H1 (cell line): Measurements from ENCODE around the gene CMC4. TPM values are rescaled to one million over a fixed set of nuclear protein-coding genes. Genes with fewer than 3 reads are reported as not detected.
A peak's percentile ranks its signal among the peaks of the same experiment; 100 is the strongest.

Source experiments
- CTCF ChIA-PET: fragments of 300-600 bp; sonication (Branson Sonifier 250); formaldehyde crosslinking; loops from one replicate; lab custom pipeline; 2021; ENCODE audit not compliant: partially characterized antibody; lab: Charles Lee
- POLR2A ChIA-PET: fragments of 300-600 bp; sonication (Branson Sonifier 250); formaldehyde crosslinking; loops from one replicate; lab custom pipeline; 2021; ENCODE audit warnings: inconsistent platforms; ENCODE audit not compliant: partially characterized antibody; lab: Charles Lee
- DNase-seq, 2 experiments: peaks; one replicate each; pipeline versions ENCODE4 v3.0.0 to v3.0.0-alpha.2; 2010 to 2022; ENCODE audit warnings: low spot score in 2 of 2, low read depth in 1 of 2, mixed read lengths in 1 of 2
- FAIRE-seq: peaks from 2 replicates; lab custom pipeline; 2011; peaks lifted over from hg19 to GRCh38; lab: Jason Lieb, UNC
- H2AFZ ChIP-seq: 2 replicates; pipeline ENCODE4 v1.8.1; 2012; ENCODE audit warnings: low read length, inconsistent platforms
- H2AK5ac ChIP-seq: 2 replicates; pipeline ENCODE4 v1.6.1; 2013; ENCODE audit warnings: low read depth, low read length
- H2BK120ac ChIP-seq: replicated peaks from 2 replicates; pipeline ENCODE3; 2013; ENCODE audit warnings: low read depth, low read length, inconsistent platforms
- H2BK12ac ChIP-seq: 2 replicates; pipeline ENCODE4 v1.6.1; 2013; ENCODE audit warnings: low read depth, low read length
- H2BK15ac ChIP-seq: 2 replicates; pipeline ENCODE4 v1.6.1; 2013; ENCODE audit warnings: low read length
- H2BK20ac ChIP-seq: 2 replicates; pipeline ENCODE4 v1.6.1; 2013; ENCODE audit warnings: low read length
- H2BK5ac ChIP-seq: 2 replicates; pipeline ENCODE4 v1.6.1; 2013; ENCODE audit warnings: low read depth, low read length
- H3K14ac ChIP-seq: 2 replicates; pipeline ENCODE4 v1.6.1; 2013; ENCODE audit warnings: inconsistent platforms; ENCODE audit not compliant: insufficient read length
- H3K18ac ChIP-seq: 2 replicates; pipeline ENCODE4 v1.6.1; 2013; ENCODE audit warnings: low read length; ENCODE audit errors: extremely low read depth
- H3K23ac ChIP-seq: 2 replicates; pipeline ENCODE4 v1.6.1; 2013; ENCODE audit warnings: inconsistent platforms; ENCODE audit not compliant: insufficient read length
- H3K23me2 ChIP-seq: 2 replicates; pipeline ENCODE4 v1.6.1; 2013; ENCODE audit warnings: low read depth, low read length
- H3K27ac ChIP-seq: 2 replicates; pipeline ENCODE4 v1.6.1; 2011; ENCODE audit warnings: low read depth, low read length, inconsistent platforms
- H3K27me3 ChIP-seq, 4 experiments: replicated peaks in 1 of 4; 1 replicate in 1 of 4; 2 replicates in 3 of 4; pipeline versions ENCODE4 v1.6.1 to v1.8.1; 2011 to 2013; ENCODE audit warnings: low read length in 3 of 4, mild to moderate bottlenecking in 3 of 4, inconsistent platforms in 2 of 4, mixed read lengths in 2 of 4, moderate library complexity in 1 of 4; ENCODE audit not compliant: control insufficient read depth in 3 of 4, insufficient read depth in 3 of 4; ENCODE audit errors: extremely low read depth in 1 of 4
- H3K36me3 ChIP-seq, 4 experiments: 2 replicates each; pipeline versions ENCODE4 v1.6.1 to v1.8.1; 2011 to 2013; ENCODE audit warnings: mild to moderate bottlenecking in 4 of 4, low read length in 3 of 4, moderate library complexity in 2 of 4, control low read depth in 1 of 4, inconsistent platforms in 1 of 4; ENCODE audit not compliant: insufficient read depth in 4 of 4, control insufficient read depth in 2 of 4
- H3K4ac ChIP-seq: replicated peaks from 2 replicates; pipeline ENCODE3; 2013; ENCODE audit warnings: low read length, low read depth, mixed read lengths, inconsistent platforms; ENCODE audit not compliant: insufficient read length
- H3K4me1 ChIP-seq, 4 experiments: replicated peaks in 1 of 4; 1 replicate in 1 of 4; 2 replicates in 3 of 4; pipeline versions ENCODE4 v1.6.1 to v1.8.1; 2011 to 2013; ENCODE audit warnings: low read length in 3 of 4, inconsistent platforms in 2 of 4, mixed read lengths in 1 of 4; ENCODE audit not compliant: insufficient read depth in 4 of 4, control insufficient read depth in 3 of 4
- H3K4me2 ChIP-seq, 2 experiments: 2 replicates each; pipeline versions ENCODE4 v1.6.1 to v1.8.1; 2011 to 2013; ENCODE audit warnings: low read depth in 2 of 2, low read length in 2 of 2, control low read depth in 1 of 2, inconsistent platforms in 1 of 2, mild to moderate bottlenecking in 1 of 2; ENCODE audit not compliant: insufficient read depth in 1 of 2
- H3K4me3 ChIP-seq, 4 experiments: fragments of 200-600, 300-600 bp in 1 of 4; sonication (generic), shearing (Covaris generic), sonication (Bioruptor Twin) in 1 of 4; 2 replicates each; pipeline versions ENCODE4 v1.5.1 to v1.8.1; 2011 to 2016; ENCODE audit warnings: low read length in 4 of 4, low read depth in 3 of 4, control low read depth in 2 of 4, inconsistent platforms in 2 of 4, mild to moderate bottlenecking in 2 of 4, mixed read lengths in 1 of 4, moderate library complexity in 1 of 4; ENCODE audit not compliant: insufficient read depth in 2 of 4; ENCODE audit errors: extremely low read depth in 1 of 4
- H3K56ac ChIP-seq: replicated peaks from 2 replicates; pipeline ENCODE3; 2013; ENCODE audit warnings: low read depth, mild to moderate bottlenecking, mixed read lengths, low read length, inconsistent platforms; ENCODE audit not compliant: insufficient read length
- H3K79me1 ChIP-seq: 2 replicates; pipeline ENCODE4 v1.6.1; 2013; ENCODE audit warnings: low read depth, low read length, control low read depth
- H3K79me2 ChIP-seq, 2 experiments: 2 replicates each; pipeline versions ENCODE4 v1.6.1 to v1.8.1; 2012 to 2013; ENCODE audit warnings: low read length in 2 of 2, mild to moderate bottlenecking in 2 of 2, inconsistent platforms in 1 of 2; ENCODE audit not compliant: insufficient read depth in 2 of 2, control insufficient read depth in 1 of 2
- H3K9ac ChIP-seq, 4 experiments: replicated peaks in 1 of 4; 1 replicate in 1 of 4; 2 replicates in 3 of 4; pipeline versions ENCODE4 v1.6.1 to v1.8.1; 2011 to 2013; ENCODE audit warnings: low read depth in 3 of 4, low read length in 3 of 4, control low read depth in 2 of 4, mild to moderate bottlenecking in 2 of 4, moderate library complexity in 2 of 4, inconsistent platforms in 1 of 4; ENCODE audit errors: extremely low read depth in 1 of 4
- H3K9me3 ChIP-seq, 2 experiments: 2 replicates each; pipeline versions ENCODE4 v1.6.1 to v1.8.1; 2012 to 2013; ENCODE audit warnings: mild to moderate bottlenecking in 2 of 2, moderate library complexity in 2 of 2, control low read depth in 1 of 2, inconsistent platforms in 1 of 2, low read depth in 1 of 2, low read length in 1 of 2, mixed read lengths in 1 of 2; ENCODE audit not compliant: insufficient read depth in 2 of 2
- H4K20me1 ChIP-seq, 2 experiments: replicated peaks in 1 of 2; 2 replicates each; pipeline versions ENCODE3 to v1.8.1; 2011 to 2013; ENCODE audit warnings: inconsistent platforms in 2 of 2, low read length in 2 of 2, mild to moderate bottlenecking in 1 of 2; ENCODE audit not compliant: insufficient read depth in 2 of 2, control insufficient read depth in 1 of 2
- H4K5ac ChIP-seq: 2 replicates; pipeline ENCODE4 v1.6.1; 2013; ENCODE audit warnings: low read length, low read depth, mixed read lengths, inconsistent platforms; ENCODE audit not compliant: insufficient read length
- H4K8ac ChIP-seq: 2 replicates; pipeline ENCODE4 v1.8.0; 2013; ENCODE audit warnings: mild to moderate bottlenecking, moderate library complexity, low read length, inconsistent platforms; ENCODE audit not compliant: insufficient read depth; ENCODE audit errors: extremely low read depth
- H4K91ac ChIP-seq: replicated peaks from 2 replicates; pipeline ENCODE3; 2013; ENCODE audit warnings: low read length, mixed read lengths, inconsistent platforms; ENCODE audit not compliant: insufficient read length
- CHD1 ChIP-seq: IDR thresholded peaks from 2 replicates; pipeline ENCODE4 v1.6.1; 2012; ENCODE audit warnings: low read depth, low read length, improper control_type of control experiment
- CTCF ChIP-seq, 3 experiments: IDR thresholded peaks; 1 replicate in 2 of 3; 2 replicates in 1 of 3; pipeline versions ENCODE4 v1.5.1 to v1.6.1; 2011; ENCODE audit warnings: low read length in 3 of 3, mild to moderate bottlenecking in 3 of 3, inconsistent platforms in 2 of 3, low read depth in 1 of 3, moderate library complexity in 1 of 3; ENCODE audit not compliant: insufficient read depth in 1 of 3; ENCODE audit errors: control extremely low read depth in 1 of 3
- NANOG ChIP-seq: IDR thresholded peaks from 2 replicates; pipeline ENCODE4 v1.6.1; 2011; ENCODE audit warnings: low read length, low read depth, mild to moderate bottlenecking, inconsistent platforms; ENCODE audit not compliant: insufficient read depth, poor library complexity, severe bottlenecking
- RAD21 ChIP-seq, 2 experiments: IDR thresholded peaks in 1 of 2; conservative IDR thresholded peaks in 1 of 2; 2 replicates each; pipeline ENCODE4 v1.6.1; 2011; ENCODE audit warnings: low read depth in 2 of 2, low read length in 2 of 2, improper control_type of control experiment in 1 of 2, inconsistent platforms in 1 of 2, mild to moderate bottlenecking in 1 of 2, moderate library complexity in 1 of 2
- SIX5 ChIP-seq: IDR thresholded peaks from 2 replicates; pipeline ENCODE4 v1.6.1; 2011; ENCODE audit warnings: mild to moderate bottlenecking, low read depth, low read length
- TBP ChIP-seq: IDR thresholded peaks from 2 replicates; pipeline ENCODE4 v1.6.1; 2011; ENCODE audit warnings: low read depth, low read length, improper control_type of control experiment
- USF2 ChIP-seq: IDR thresholded peaks from 2 replicates; pipeline ENCODE4 v1.6.1; 2011; ENCODE audit warnings: low read length, improper control_type of control experiment
- WGBS, 2 experiments: shearing (Covaris generic) in 1 of 2; methylation state at CpG; one replicate each; pipeline versions ENCODE4 v1.1.6 to v1.1.7; 2013 to 2015; ENCODE audit warnings: low lambda C conversion rate in 2 of 2, mixed read lengths in 2 of 2, inconsistent platforms in 1 of 2, low coverage in 1 of 2, missing lambda C conversion rate in 1 of 2; ENCODE audit not compliant: insufficient replicate concordance in 2 of 2, insufficient coverage in 1 of 2, insufficient read length in 1 of 2; ENCODE audit errors: extremely low coverage in 1 of 2, missing lambda C conversion rate in 1 of 2; 5-methylcytosine and 5-hydroxymethylcytosine counted together
- polyA plus RNA-seq, 7 experiments: library from polyadenylated mRNA; depleted of rRNA in 3 of 7; stranded (reverse) in 5 of 7; unstranded in 2 of 7; fragments of >200 nt in 5 of 7; fragments of 200-250 nt in 2 of 7; gene quantifications; 1 replicate in 5 of 7; 2 replicates in 1 of 7; 4 replicates in 1 of 7; pipeline versions ENCODE4 v1.2.1 to v1.2.3, GENCODE V29; 2011 to 2013; ENCODE audit warnings: missing spikeins in 2 of 7, mixed read lengths in 2 of 7
- total RNA-seq: library from RNA; stranded (reverse); fragmentation: NEBNext Ultra II Directional; extraction: Animal tissue kit (Norgen Biotek cat#: 25700); gene quantifications from 2 replicates; pipeline ENCODE4 v1.2.1, GENCODE V29; 2021
- TF ChIP-seq, protein P1 (sequence below): IDR thresholded peaks from 2 replicates; pipeline ENCODE4 v1.6.1; 2012; ENCODE audit warnings: inconsistent platforms

Gene CMC4
- total and polyA plus RNA-seq, 2 of the 8 experiments (the other 6 are each of a cell fraction or from before 2014, with no cell fraction given) = 6.0 to 8.8 TPM

DNA sequence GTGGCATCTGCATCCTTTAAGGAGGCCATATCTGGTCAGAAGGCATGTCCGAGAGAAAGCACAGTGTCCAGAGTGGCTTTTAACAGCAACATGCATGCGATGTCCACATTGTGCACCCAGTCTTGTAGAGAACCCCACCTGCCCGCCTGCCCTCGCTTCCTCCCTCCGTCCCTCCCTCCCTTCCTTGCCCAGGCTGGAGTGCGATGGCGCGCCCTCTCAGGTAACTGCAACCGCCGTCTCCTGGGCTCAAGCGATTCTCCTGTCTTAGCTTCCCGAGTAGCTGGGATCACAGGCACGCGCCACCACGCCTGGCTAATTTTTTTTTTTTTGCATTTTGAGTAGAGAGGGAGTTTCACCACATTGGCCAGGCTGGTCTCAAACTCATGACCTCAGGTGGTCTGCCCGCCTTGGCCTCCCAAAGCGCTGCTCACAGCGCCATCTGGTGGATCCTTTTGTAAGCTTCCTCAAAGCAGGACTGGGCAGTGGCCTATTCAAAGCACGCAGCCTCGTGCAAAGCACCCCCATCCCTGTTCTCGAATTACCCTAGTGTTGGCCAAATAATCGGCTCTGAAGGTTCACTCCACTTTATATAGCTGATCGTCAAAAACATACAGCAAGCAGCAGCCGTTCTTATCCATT is 15.4 kb upstream of the CMC4 start:
- Histone ChIP-seq H3K79me1 (no peaks in the 10 kb centered on the region), H2BK5ac (no peak overlapping the region), H3K4ac (no peak overlapping the region), H3K9ac (no peak overlapping the region), H3K18ac (no peak overlapping the region), H3K4me1 (no peaks in the 10 kb centered on the region), H3K14ac (no peak overlapping the region), H4K20me1 (no peaks in the 10 kb centered on the region), H4K5ac (no peak overlapping the region), H3K27me3 (no peaks in the 10 kb centered on the region), H2AFZ (no peak overlapping the region), H3K27ac (no peak overlapping the region), H2BK120ac (no peak overlapping the region), H2BK20ac (no peak overlapping the region), H2AK5ac (no peak overlapping the region), H2BK15ac (no peak overlapping the region), H3K4me2 (no peak overlapping the region), H4K91ac (no peak overlapping the region), H2BK12ac (no peak overlapping the region), H3K4me3 (no peak overlapping the region), H3K56ac (no peak overlapping the region), H3K9me3 (no peaks in the 10 kb centered on the region), H3K79me2 (no peaks in the 10 kb centered on the region), H3K23ac (no peak overlapping the region), H3K36me3 (peaks cover 0 to 11% (median 0%) of the 10 kb centered on the region in 4 experiments; a peak in 3 of 8 replicates), H3K23me2 (no peaks in the 10 kb centered on the region), H4K8ac (no peak overlapping the region)
- 69% methylated on average over 16 of the region's 24 CpGs; no CpG with 5 or more reads in 1 of the 2 experiments for WGBS, 2 experiments
- POLR2A ChIA-PET = no interaction called here
- DNase-seq (peak; percentile 27 to 63), FAIRE-seq (peak; percentile 84)
- CTCF ChIA-PET = interaction anchor here (0.9 to 3.7 kb wide), 11 partner anchors 8 to 191 kb away, joined by 3 to 13 read pairs (median 3); no protein-coding TSS in a partner anchor
- TF ChIP-seq CHD1 (no peak), CTCF (IDR thresholded peaks at IDR 0.05; ENCODE audit: control extremely low read depth in 1 of 3, insufficient read depth in 1 of 3, low read depth in 1 of 3, low read length in 3 of 3) (peak; percentile 53 to 72 (median 56)), USF2 (no peak), RAD21 (IDR thresholded peaks at IDR 0.05 in 1 of 2, conservative IDR thresholded peaks at IDR 0.05 in 1 of 2; ENCODE audit: low read depth in 2 of 2, low read length in 2 of 2) (peak; percentile 37 to 54; a peak in 3 of 4 replicates), NANOG (no peak), SIX5 (no peak), TBP (no peak)
- TF ChIP-seq, protein P1, sequence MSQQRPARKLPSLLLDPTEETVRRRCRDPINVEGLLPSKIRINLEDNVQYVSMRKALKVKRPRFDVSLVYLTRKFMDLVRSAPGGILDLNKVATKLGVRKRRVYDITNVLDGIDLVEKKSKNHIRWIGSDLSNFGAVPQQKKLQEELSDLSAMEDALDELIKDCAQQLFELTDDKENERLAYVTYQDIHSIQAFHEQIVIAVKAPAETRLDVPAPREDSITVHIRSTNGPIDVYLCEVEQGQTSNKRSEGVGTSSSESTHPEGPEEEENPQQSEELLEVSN = no peak
